Pancreas (tissue), 10 donors: ENCODE results near the gene CCDC97. TPM values are rescaled to one million over a fixed set of nuclear protein-coding genes. Genes with fewer than 3 reads are reported as not detected.
A peak's percentile ranks its signal among the peaks of the same experiment; 100 is the strongest.
"Not testable (repeated sequence)": the region's sequence is repeated elsewhere in the genome, so short reads cannot be mapped to it uniquely, and the experiment has no call there.

Experiments used
- ATAC-seq, 4 donors: fragments of 200-7000 bp; cut with Tn5 transposase; one replicate each; pipeline versions ENCODE4 v1.8.0 to v1.9.1; 2020; ENCODE audit warnings: mild to moderate bottlenecking in 4 of 4, moderate library complexity in 4 of 4
- DNase-seq, 6 donors: peaks; one replicate each; pipeline ENCODE4 v3.0.0-alpha.2; 2020
- FAIRE-seq: peaks from 2 replicates; lab custom pipeline; 2012; peaks lifted over from hg19 to GRCh38; lab: Jason Lieb, UNC
- H3K27ac ChIP-seq, 4 donors: fragments of 200-600 bp; sonication (generic); 1 replicate in 3 of 4; 2 replicates in 1 of 4; pipeline versions ENCODE4 v1.5.0 to v1.8.0; 2020
- H3K27me3 ChIP-seq, 4 donors: fragments of 200-600 bp; one replicate each; pipeline ENCODE4 v1.8.0; 2021
- H3K36me3 ChIP-seq, 3 donors: fragments of 200-600 bp; sonication (generic) in 1 of 3; one replicate each; pipeline versions ENCODE4 v1.5.0 to v1.8.0; 2020 to 2021
- H3K4me1 ChIP-seq, 3 donors: fragments of 200-600 bp; one replicate each; pipeline ENCODE4 v1.8.0; 2021
- H3K4me3 ChIP-seq, 4 donors: fragments of 200-600 bp; sonication (generic) in 2 of 4; one replicate each; pipeline versions ENCODE4 v1.5.0 to v1.8.0; 2020 to 2021
- H3K9me3 ChIP-seq, 4 donors: fragments of 200-600 bp; one replicate each; pipeline ENCODE4 v1.8.0; 2021
- WGBS, 2 donors: extraction: QIAGEN DNeasy Blood & Tissue Kit; methylation state at CpG; one replicate each; pipeline ENCODE4 v1.1.7; 2013; 5-methylcytosine and 5-hydroxymethylcytosine counted together
- intact Hi-C, 3 donors: fragments of 100-400 bp; cut with DNase I; formaldehyde crosslinking; loops; one replicate each; pipeline versions ENCODE4 v1.11.1 to v1.14.2; 2022
- polyA plus RNA-seq, 2 donors: library from polyadenylated mRNA; stranded (reverse); fragments of 200-250 nt; gene quantifications; one replicate each; pipeline ENCODE4 v1.2.3, GENCODE V29; 2013
- total RNA-seq, 6 donors: library from RNA; stranded (reverse); fragmentation: NEBNext Ultra II Directional in 4 of 6; extraction: Animal tissue kit (Norgen Biotek cat#: 25700) in 4 of 6; gene quantifications; one replicate each; pipeline versions ENCODE4 v1.2.1 to v1.2.4, GENCODE V29; 2021 to 2023
- TF ChIP-seq, protein P1 (sequence below), 4 donors: fragments of 200-600 bp; sonication (generic) in 3 of 4; IDR thresholded peaks; one replicate each; pipeline versions ENCODE4 v1.5.0 to v1.8.0; 2021; ENCODE audit warnings: antibody characterized with exemption in 4 of 4
- donor health status: healthy with polysubstance abuse.
- donor health status: DM: no; HTN: no; CAD: no; lungs with moderate emphysema.
- donor health status: DM: no; HTN: no; CAD: no.
- donor health status: control.
- donor health status: control.
- donor health status: Bipolar disorder and iron deficiency.
- donor health status: DM: yes; HTN: yes; CAD: no.
- donor health status: DM: no; HTN: no; CAD: no.
- donor health status: DM: no; HTN: no; CAD: no.
- donor health status: DM: yes; HTN: yes; CAD: no.

Gene CCDC97
- total and polyA plus RNA-seq, 8 donors = 9.4 to 19.2 (median 12.6) TPM

DNA sequence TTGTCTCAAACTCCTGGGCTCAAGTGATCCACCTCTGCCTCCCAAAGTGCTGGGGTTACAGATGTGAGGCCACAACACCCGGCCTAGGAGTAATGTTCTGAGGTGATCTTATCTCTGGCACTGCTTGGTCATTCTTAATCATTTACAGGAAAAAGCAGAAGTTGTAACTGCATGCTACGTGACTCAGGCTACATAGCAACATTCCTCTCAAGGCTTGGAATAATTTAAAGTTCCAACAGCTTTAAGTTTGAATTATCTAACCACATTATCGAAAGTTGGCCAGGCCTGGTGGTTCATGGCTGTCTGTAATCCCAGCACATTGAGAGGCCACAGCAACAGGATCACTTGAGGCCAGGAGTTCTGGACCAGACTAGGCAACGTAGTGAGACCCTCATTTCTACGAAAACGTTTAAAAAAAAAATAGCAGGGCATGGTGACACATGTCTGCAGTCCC is 57.9 kb downstream of the CCDC97 start:
- Histone ChIP-seq H3K9me3 (no peaks in the 10 kb centered on the region), H3K4me1 (peaks cover 4 to 26% (median 17%) of the 10 kb centered on the region in 3 donors), H3K27me3 (no peaks in the 10 kb centered on the region), H3K36me3 (no peaks in the 10 kb centered on the region), H3K27ac (peak overlapping the region; percentile 46 to 87 (median 69)), H3K4me3 (no peak overlapping the region)
- DNase-seq (no peak), ATAC-seq (peak; percentile 21 to 35 (median 30)), FAIRE-seq (no peak)
- intact Hi-C loops = no loop called here
- TF ChIP-seq, protein P1, sequence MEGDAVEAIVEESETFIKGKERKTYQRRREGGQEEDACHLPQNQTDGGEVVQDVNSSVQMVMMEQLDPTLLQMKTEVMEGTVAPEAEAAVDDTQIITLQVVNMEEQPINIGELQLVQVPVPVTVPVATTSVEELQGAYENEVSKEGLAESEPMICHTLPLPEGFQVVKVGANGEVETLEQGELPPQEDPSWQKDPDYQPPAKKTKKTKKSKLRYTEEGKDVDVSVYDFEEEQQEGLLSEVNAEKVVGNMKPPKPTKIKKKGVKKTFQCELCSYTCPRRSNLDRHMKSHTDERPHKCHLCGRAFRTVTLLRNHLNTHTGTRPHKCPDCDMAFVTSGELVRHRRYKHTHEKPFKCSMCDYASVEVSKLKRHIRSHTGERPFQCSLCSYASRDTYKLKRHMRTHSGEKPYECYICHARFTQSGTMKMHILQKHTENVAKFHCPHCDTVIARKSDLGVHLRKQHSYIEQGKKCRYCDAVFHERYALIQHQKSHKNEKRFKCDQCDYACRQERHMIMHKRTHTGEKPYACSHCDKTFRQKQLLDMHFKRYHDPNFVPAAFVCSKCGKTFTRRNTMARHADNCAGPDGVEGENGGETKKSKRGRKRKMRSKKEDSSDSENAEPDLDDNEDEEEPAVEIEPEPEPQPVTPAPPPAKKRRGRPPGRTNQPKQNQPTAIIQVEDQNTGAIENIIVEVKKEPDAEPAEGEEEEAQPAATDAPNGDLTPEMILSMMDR (IDR thresholded peaks at IDR 0.05) = no peak
- WGBS, 2 donors = 17 to 18% methylated on average over 6 of the region's 6 CpGs

- no peaks in the 10 kb centered on the region for H3K27me3 ChIP-seq
- DNase-seq (no peak), ATAC-seq (no peak), FAIRE-seq (no peak)
- H3K9me3 ChIP-seq = no peaks in the 10 kb centered on the region
- 98 to 100% methylated on average over 2 of the region's 2 CpGs for WGBS, 2 donors
- no peak overlapping the region for H3K4me3 ChIP-seq
- H3K4me1 ChIP-seq = peaks cover 15 to 33% (median 24%) of the 10 kb centered on the region in 3 donors
- TF ChIP-seq, protein P1 (IDR thresholded peaks at IDR 0.05) = no peak
- no peaks in the 10 kb centered on the region for H3K36me3 ChIP-seq
- no peak overlapping the region for H3K27ac ChIP-seq
- intact Hi-C loops = no loop called here
These were observed 59.8 kb downstream of the CCDC97 start for GRCh38 chr19:41369769-41370168.

DNA sequence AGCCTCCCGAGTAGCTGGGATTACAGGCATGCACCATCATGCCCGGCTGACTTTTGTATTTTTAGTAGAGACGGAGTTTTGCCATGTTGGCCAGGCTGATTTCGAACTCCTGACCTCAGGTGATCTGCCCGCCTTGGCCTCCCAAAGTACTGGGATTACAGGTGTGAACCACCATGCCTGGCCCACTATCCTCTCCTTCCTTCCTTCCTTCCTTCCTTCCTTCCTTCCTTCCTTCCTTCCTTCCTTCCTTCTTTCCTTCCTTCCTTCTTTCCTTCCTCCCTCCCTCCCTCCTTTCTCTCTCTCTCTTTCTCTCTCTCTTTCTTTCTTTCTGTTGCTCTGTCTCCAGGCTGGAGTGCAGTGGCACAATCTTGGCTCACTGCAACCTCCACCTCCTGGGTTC is 61.1 kb downstream of the CCDC97 start:
- DNase-seq, H3K27ac ChIP-seq, intact Hi-C loops, H3K9me3 ChIP-seq, H3K4me3 ChIP-seq, ATAC-seq, FAIRE-seq, H3K27me3 ChIP-seq, H3K36me3 ChIP-seq: not testable (repeated sequence)
- WGBS, 2 donors = 92 to 97% methylated on average over 5 of the region's 5 CpGs
- H3K4me1 ChIP-seq = peaks cover 11 to 32% (median 24%) of the 10 kb centered on the region in 3 donors

DNA sequence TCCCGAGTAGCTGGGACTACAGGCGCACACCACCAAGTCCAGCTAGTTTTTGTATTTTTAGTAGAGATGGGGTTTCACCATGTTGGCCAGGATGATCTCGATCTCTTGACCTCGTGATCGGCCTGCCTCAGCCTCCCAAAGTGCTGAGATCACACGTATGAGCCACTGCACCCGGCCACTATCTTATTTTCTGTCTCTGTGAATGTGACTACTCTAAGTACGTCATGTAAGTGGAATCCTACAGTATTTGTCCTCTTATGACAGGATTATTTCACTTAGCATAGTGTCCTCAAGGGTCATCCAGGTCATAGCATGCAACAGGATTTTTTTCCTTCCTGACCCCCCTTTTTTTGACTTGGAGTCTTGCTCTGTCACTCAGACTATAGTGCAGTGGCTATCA is 61.6 kb downstream of the CCDC97 start:
- Histone ChIP-seq H3K27ac (no peak overlapping the region), H3K4me3 (no peak overlapping the region), H3K27me3 (no peaks in the 10 kb centered on the region), H3K9me3 (no peaks in the 10 kb centered on the region), H3K4me1 (peaks cover 11 to 28% (median 24%) of the 10 kb centered on the region in 3 donors), H3K36me3 (no peaks in the 10 kb centered on the region)
- TF ChIP-seq, protein P1 (IDR thresholded peaks at IDR 0.05) = no peak
- FAIRE-seq (no peak), ATAC-seq (no peak), DNase-seq (no peak)
- intact Hi-C loops = no loop called here
- 91 to 98% methylated on average over 8 of the region's 8 CpGs for WGBS, 2 donors

GRCh38 chr19:41372501-41372900 is 62.5 kb downstream of the CCDC97 start:
- no peaks in the 10 kb centered on the region for H3K9me3 ChIP-seq
- H3K36me3 ChIP-seq = no peaks in the 10 kb centered on the region
- no peak overlapping the region for H3K27ac ChIP-seq
- no peaks in the 10 kb centered on the region for H3K27me3 ChIP-seq
- intact Hi-C loops = no loop called here
- DNase-seq = no peak
- TF ChIP-seq, protein P1 (IDR thresholded peaks at IDR 0.05) = no peak
- FAIRE-seq = no peak
- 51 to 54% methylated on average over 2 of the region's 2 CpGs for WGBS, 2 donors
- ATAC-seq = no peak
- H3K4me1 ChIP-seq = peaks cover 11 to 24% (median 22%) of the 10 kb centered on the region in 3 donors
- no peak overlapping the region for H3K4me3 ChIP-seq
